Measurements from ENCODE around the gene DOCK1.

The DOCK1 gene

DNA sequence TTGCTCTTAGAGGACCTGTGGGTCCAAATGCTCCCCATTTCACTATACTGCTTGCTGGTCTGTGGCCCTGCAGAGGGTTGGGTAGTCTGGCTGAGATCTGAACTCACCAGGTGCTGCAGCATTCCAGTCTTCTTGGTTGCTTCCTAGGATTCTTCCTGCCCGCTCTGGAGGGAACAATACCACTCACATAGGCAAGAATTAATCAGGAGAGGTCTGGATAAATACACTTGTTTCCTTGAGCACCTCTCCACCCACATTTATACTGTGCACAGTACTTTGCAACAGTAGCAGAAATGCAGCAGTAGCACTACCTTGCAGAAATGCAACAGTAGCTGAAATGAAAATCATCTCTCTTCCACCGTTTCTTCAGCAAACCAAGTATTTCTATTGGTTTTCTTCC, 165.9 kb downstream of the DOCK1 start:
- Histone ChIP-seq H3K27ac (no peak overlapping the region), H2AFZ (ENCODE audit: low read depth) (no peak overlapping the region)

DNA sequence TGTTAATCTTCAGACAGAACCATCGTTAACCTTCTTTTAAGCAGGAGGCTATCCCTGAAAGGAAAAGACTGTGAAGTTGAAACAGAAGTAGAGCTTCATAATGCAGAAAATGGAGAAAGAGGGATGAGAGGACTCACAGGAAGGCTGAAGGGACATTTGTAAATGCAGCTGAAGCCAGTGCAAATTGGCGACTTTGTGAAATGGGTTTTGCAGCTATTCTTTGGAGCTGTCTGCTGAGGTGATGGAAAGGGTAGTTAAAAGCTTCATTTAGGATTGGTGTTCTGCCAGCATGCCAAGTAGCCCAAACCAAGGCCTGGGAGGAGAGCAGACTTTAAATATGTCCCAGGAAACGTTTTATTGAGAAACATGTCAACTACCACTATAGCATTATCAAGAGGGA, 168.4 kb downstream of the DOCK1 start:
- H4K20me1 ChIP-seq (ENCODE audit: insufficient read depth), result no peaks in the 10 kb centered on the region
- TF ChIP-seq, protein P1, sequence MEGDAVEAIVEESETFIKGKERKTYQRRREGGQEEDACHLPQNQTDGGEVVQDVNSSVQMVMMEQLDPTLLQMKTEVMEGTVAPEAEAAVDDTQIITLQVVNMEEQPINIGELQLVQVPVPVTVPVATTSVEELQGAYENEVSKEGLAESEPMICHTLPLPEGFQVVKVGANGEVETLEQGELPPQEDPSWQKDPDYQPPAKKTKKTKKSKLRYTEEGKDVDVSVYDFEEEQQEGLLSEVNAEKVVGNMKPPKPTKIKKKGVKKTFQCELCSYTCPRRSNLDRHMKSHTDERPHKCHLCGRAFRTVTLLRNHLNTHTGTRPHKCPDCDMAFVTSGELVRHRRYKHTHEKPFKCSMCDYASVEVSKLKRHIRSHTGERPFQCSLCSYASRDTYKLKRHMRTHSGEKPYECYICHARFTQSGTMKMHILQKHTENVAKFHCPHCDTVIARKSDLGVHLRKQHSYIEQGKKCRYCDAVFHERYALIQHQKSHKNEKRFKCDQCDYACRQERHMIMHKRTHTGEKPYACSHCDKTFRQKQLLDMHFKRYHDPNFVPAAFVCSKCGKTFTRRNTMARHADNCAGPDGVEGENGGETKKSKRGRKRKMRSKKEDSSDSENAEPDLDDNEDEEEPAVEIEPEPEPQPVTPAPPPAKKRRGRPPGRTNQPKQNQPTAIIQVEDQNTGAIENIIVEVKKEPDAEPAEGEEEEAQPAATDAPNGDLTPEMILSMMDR (conservative IDR thresholded peaks at IDR 0.05; ENCODE audit: low read depth, low read length), result no peak
- H3K79me2 ChIP-seq (ENCODE audit: insufficient read depth, low read depth), result no peaks in the 10 kb centered on the region
- no peaks in the 10 kb centered on the region for H3K36me3 ChIP-seq (ENCODE audit: insufficient read depth)
- H3K9ac ChIP-seq, result no peak overlapping the region
- no peak overlapping the region for H3K4me2 ChIP-seq
- H2AFZ ChIP-seq (ENCODE audit: low read depth), result no peak overlapping the region
- no peak overlapping the region for H3K27ac ChIP-seq
- no peaks in the 10 kb centered on the region for H3K27me3 ChIP-seq (ENCODE audit: insufficient read depth, low read depth)
- no peaks in the 10 kb centered on the region for H3K4me1 ChIP-seq (ENCODE audit: low read depth, poor library complexity, severe bottlenecking)
- no peak overlapping the region for H3K4me3 ChIP-seq (IDR thresholded peaks at IDR 0.05; ENCODE audit: insufficient read depth, low read depth, low read length)

More for the DNA sequence above, 165.9 kb downstream of the DOCK1 start:
- Histone ChIP-seq H3K4me3 (IDR thresholded peaks at IDR 0.05; ENCODE audit: insufficient read depth, low read depth, low read length) (no peak overlapping the region), H3K4me2 (no peak overlapping the region), H3K4me1 (ENCODE audit: low read depth, poor library complexity, severe bottlenecking) (no peaks in the 10 kb centered on the region), H3K27me3 (ENCODE audit: insufficient read depth, low read depth) (no peaks in the 10 kb centered on the region), H3K79me2 (ENCODE audit: insufficient read depth, low read depth) (no peaks in the 10 kb centered on the region), H3K9ac (no peak overlapping the region), H4K20me1 (ENCODE audit: insufficient read depth) (no peaks in the 10 kb centered on the region), H3K36me3 (ENCODE audit: insufficient read depth) (no peaks in the 10 kb centered on the region)
- TF ChIP-seq, protein P1 (conservative IDR thresholded peaks at IDR 0.05; ENCODE audit: low read depth, low read length), result no peak

GRCh38 chr10:127079392-127079791, 174.2 kb downstream of the DOCK1 start:
- H3K9ac ChIP-seq, result no peak overlapping the region
- H2AFZ ChIP-seq (ENCODE audit: low read depth), result no peak overlapping the region
- H3K36me3 ChIP-seq (ENCODE audit: insufficient read depth), result no peaks in the 10 kb centered on the region
- no peak overlapping the region for H3K4me2 ChIP-seq
- no peak overlapping the region for H3K27ac ChIP-seq
- H3K4me1 ChIP-seq (ENCODE audit: low read depth, poor library complexity, severe bottlenecking), result no peaks in the 10 kb centered on the region
- H3K79me2 ChIP-seq (ENCODE audit: insufficient read depth, low read depth), result no peaks in the 10 kb centered on the region
- TF ChIP-seq, protein P1 (conservative IDR thresholded peaks at IDR 0.05; ENCODE audit: low read depth, low read length), result no peak
- no peak overlapping the region for H3K4me3 ChIP-seq (IDR thresholded peaks at IDR 0.05; ENCODE audit: insufficient read depth, low read depth, low read length)
- no peaks in the 10 kb centered on the region for H3K27me3 ChIP-seq (ENCODE audit: insufficient read depth, low read depth)
- H4K20me1 ChIP-seq (ENCODE audit: insufficient read depth), result no peaks in the 10 kb centered on the region

DNA sequence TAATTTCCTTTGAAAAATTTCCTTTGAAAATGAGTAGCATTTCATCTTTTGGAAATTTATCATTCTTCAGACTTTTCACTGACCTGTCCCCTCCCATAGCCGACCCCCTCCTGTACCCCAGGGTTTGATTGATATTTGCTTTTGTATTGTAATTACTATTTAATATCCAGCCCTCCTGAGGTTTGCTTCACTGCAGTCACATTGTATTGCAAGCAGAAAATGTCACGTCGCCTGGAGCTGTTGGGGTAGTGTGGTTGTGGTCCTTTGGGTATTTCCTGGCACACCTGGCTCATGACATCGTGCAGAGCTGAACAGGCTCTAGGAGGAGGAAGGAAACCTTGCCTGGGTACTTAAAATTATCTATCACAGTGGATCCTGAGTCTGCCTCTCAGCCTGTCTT, 175.1 kb downstream of the DOCK1 start:
- no peaks in the 10 kb centered on the region for H3K79me2 ChIP-seq (ENCODE audit: insufficient read depth, low read depth)

More for the DNA sequence above, 175.1 kb downstream of the DOCK1 start:
- H3K27ac ChIP-seq, result no peak overlapping the region
- H3K4me3 ChIP-seq (IDR thresholded peaks at IDR 0.05; ENCODE audit: insufficient read depth, low read depth, low read length), result no peak overlapping the region
- H3K36me3 ChIP-seq (ENCODE audit: insufficient read depth), result no peaks in the 10 kb centered on the region
- no peak overlapping the region for H2AFZ ChIP-seq (ENCODE audit: low read depth)
- TF ChIP-seq, protein P1 (conservative IDR thresholded peaks at IDR 0.05; ENCODE audit: low read depth, low read length), result no peak
- no peak overlapping the region for H3K9ac ChIP-seq
- no peaks in the 10 kb centered on the region for H4K20me1 ChIP-seq (ENCODE audit: insufficient read depth)
- H3K4me2 ChIP-seq, result no peak overlapping the region
- H3K27me3 ChIP-seq (ENCODE audit: insufficient read depth, low read depth), result no peaks in the 10 kb centered on the region
- H3K4me1 ChIP-seq (ENCODE audit: low read depth, poor library complexity, severe bottlenecking), result no peaks in the 10 kb centered on the region

Measured in KMS-11 (cell line).